ENCODE data around the gene FAM171A2. TPM values are rescaled to one million over a fixed set of nuclear protein-coding genes. Genes with fewer than 3 reads are reported as not detected.

The FAM171A2 gene
- total and polyA plus RNA-seq, 12 donors = 0.13 to 5.4 (median 2.3) TPM

GRCh38 chr17:44327715-44328449, 35.8 kb downstream of the FAM171A2 start:
- no peak overlapping the region for H3K27ac ChIP-seq
- no peaks in the 10 kb centered on the region for H3K27me3 ChIP-seq
- H3K4me1 ChIP-seq (replicated peaks in 1 of 2) = peaks cover 17 to 36% of the 10 kb centered on the region in 2 donors
- WGBS, 4 donors = 63 to 72% (median 69%) methylated on average over 6 to 7 of the region's 7 CpGs
- H3K9me3 ChIP-seq (replicated peaks in 1 of 3) = no peaks in the 10 kb centered on the region
- intact Hi-C loops (cut with DNase I) = loop anchor here in 1 of 2 donors (2.0 kb wide), 1 partner anchor 109 kb away; the partner anchor contains the start of gene UBTF
- no peak overlapping the region for H3K4me3 ChIP-seq
- TF ChIP-seq CTCF (IDR thresholded peaks at IDR 0.05) (no peak), POLR2A (IDR thresholded peaks at IDR 0.05) (no peak)
- H3K36me3 ChIP-seq (replicated peaks in 1 of 2) = no peaks in the 10 kb centered on the region
- no peak for DNase-seq

GRCh38 chr17:44326861-44327444, 36.7 kb downstream of the FAM171A2 start:
- Histone ChIP-seq H3K4me3 (peak overlapping the region in 1 of 4 donors; percentile 75), H3K4me1 (replicated peaks in 1 of 2) (peaks cover 17 to 36% of the 10 kb centered on the region in 2 donors), H3K27ac (peak overlapping the region in 2 of 5 donors; percentile 39 to 98), H3K9me3 (replicated peaks in 1 of 3) (no peaks in the 10 kb centered on the region), H3K36me3 (replicated peaks in 1 of 2) (peaks cover 0 to 6% of the 10 kb centered on the region in 2 donors), H3K27me3 (no peaks in the 10 kb centered on the region)
- 20 to 29% (median 24%) methylated on average over 25 to 31 of the region's 31 CpGs for WGBS, 4 donors
- intact Hi-C loops (cut with DNase I) = loop anchor here in 1 of 2 donors (2.0 kb wide), 1 partner anchor 108 kb away; the partner anchor contains the start of gene UBTF
- no peak for TF ChIP-seq CTCF (IDR thresholded peaks at IDR 0.05)
- peak; percentile 97 to 98 (median 98) for DNase-seq

- Histone ChIP-seq H3K36me3 (replicated peaks in 1 of 2) (peaks cover 0 to 29% of the 10 kb centered on the region in 2 donors), H3K4me3 (peak within 1 kb of the TSS; percentile 70 to 88 (median 79)), H3K4me1 (replicated peaks in 1 of 2) (peaks cover 17 to 29% of the 10 kb centered on the region in 2 donors), H3K27ac (peak within 1 kb of the TSS; percentile 55 to 98 (median 91)), H3K27me3 (no peaks in the 10 kb centered on the region), H3K9me3 (replicated peaks in 1 of 3) (no peaks in the 10 kb centered on the region)
- intact Hi-C loops (cut with DNase I) = loop anchor here in 1 of 2 donors (2.0 kb wide), 1 partner anchor 106 kb away; the partner anchor contains the start of gene UBTF
- DNase-seq = peak; percentile 93 to 97 (median 94)
- TF ChIP-seq POLR2A (IDR thresholded peaks at IDR 0.05) = peak; percentile 59 to 81
- TF ChIP-seq CTCF (IDR thresholded peaks at IDR 0.05) = no peak
- 0 to 1% (median 0%) methylated on average over 27 to 85 of the region's 85 CpGs for WGBS, 4 donors
These were observed 38.9 kb downstream of the FAM171A2 start, which contains the start of gene SLC25A39 for GRCh38 chr17:44324571-44325275. TSS of gene SLC25A39 (minus strand) at chr17:44324823. CDS start at chr17:44323562, 1,261 bp downstream.
